ENCODE results near the gene REM1.

- TF ChIP-seq, protein P1, sequence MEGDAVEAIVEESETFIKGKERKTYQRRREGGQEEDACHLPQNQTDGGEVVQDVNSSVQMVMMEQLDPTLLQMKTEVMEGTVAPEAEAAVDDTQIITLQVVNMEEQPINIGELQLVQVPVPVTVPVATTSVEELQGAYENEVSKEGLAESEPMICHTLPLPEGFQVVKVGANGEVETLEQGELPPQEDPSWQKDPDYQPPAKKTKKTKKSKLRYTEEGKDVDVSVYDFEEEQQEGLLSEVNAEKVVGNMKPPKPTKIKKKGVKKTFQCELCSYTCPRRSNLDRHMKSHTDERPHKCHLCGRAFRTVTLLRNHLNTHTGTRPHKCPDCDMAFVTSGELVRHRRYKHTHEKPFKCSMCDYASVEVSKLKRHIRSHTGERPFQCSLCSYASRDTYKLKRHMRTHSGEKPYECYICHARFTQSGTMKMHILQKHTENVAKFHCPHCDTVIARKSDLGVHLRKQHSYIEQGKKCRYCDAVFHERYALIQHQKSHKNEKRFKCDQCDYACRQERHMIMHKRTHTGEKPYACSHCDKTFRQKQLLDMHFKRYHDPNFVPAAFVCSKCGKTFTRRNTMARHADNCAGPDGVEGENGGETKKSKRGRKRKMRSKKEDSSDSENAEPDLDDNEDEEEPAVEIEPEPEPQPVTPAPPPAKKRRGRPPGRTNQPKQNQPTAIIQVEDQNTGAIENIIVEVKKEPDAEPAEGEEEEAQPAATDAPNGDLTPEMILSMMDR (conservative IDR thresholded peaks at IDR 0.05; ENCODE audit: low read depth, low read length), result no peak
- TF ChIP-seq FOS (IDR thresholded peaks at IDR 0.05; ENCODE audit: low read depth, low read length) (no peak), POLR2A (IDR thresholded peaks at IDR 0.05; ENCODE audit: low read depth, low read length) (no peak), RAD21 (IDR thresholded peaks at IDR 0.05; ENCODE audit: low read length) (no peak), CEBPB (IDR thresholded peaks at IDR 0.05; ENCODE audit: low read depth, low read length) (no peak), RFX5 (IDR thresholded peaks at IDR 0.05; ENCODE audit: low read depth, low read length) (no peak), ELK1 (IDR thresholded peaks at IDR 0.05; ENCODE audit: borderline replicate concordance, low read depth, low read length) (no peak)
- TF ChIP-seq, protein P2, sequence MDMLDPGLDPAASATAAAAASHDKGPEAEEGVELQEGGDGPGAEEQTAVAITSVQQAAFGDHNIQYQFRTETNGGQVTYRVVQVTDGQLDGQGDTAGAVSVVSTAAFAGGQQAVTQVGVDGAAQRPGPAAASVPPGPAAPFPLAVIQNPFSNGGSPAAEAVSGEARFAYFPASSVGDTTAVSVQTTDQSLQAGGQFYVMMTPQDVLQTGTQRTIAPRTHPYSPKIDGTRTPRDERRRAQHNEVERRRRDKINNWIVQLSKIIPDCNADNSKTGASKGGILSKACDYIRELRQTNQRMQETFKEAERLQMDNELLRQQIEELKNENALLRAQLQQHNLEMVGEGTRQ (IDR thresholded peaks at IDR 0.05; ENCODE audit: low read depth, low read length), result no peak
Observed at GRCh38 chr20:31473331-31474096, 1.6 kb upstream of the REM1 start.

Data from IMR-90 (cell line).